GM12878 (cell line): ENCODE results near the gene PELI2.

ENCODE experiments used
- ATF7 ChIP-seq: fragments of 450-650 bp; IDR thresholded peaks from 2 replicates; pipeline ENCODE4 v1.6.1; 2016; ENCODE audit warnings: low read depth, mild to moderate bottlenecking
- CBX5 ChIP-seq: sonication (generic); IDR thresholded peaks from 2 replicates; pipeline ENCODE4 v1.6.1; 2016; ENCODE audit warnings: low read depth, moderate library complexity, mild to moderate bottlenecking, inconsistent platforms
- CHD1 ChIP-seq: IDR thresholded peaks from 2 replicates; pipeline ENCODE4 v1.6.1; 2012; ENCODE audit warnings: low read depth, low read length, improper control_type of control experiment
- EP300 ChIP-seq, 2 experiments: fragments of 150-350 bp in 1 of 2; IDR thresholded peaks; 2 replicates each; pipeline ENCODE4 v1.6.1; 2011 to 2012; ENCODE audit warnings: low read depth in 2 of 2, low read length in 2 of 2, borderline replicate concordance in 1 of 2, improper control_type of control experiment in 1 of 2, inconsistent platforms in 1 of 2; ENCODE audit not compliant: control insufficient read depth in 1 of 2
- NR2F1 ChIP-seq: fragments of 450-650 bp; conservative IDR thresholded peaks from 2 replicates; pipeline ENCODE4 v1.6.1; 2017; ENCODE audit warnings: mild to moderate bottlenecking
- POLR2A ChIP-seq: IDR thresholded peaks from 2 replicates; pipeline ENCODE4 v1.6.1; 2011; ENCODE audit warnings: low read depth, mild to moderate bottlenecking, low read length
- RFX5 ChIP-seq: IDR thresholded peaks from 2 replicates; pipeline ENCODE4 v1.6.1; 2011; ENCODE audit warnings: low read depth, low read length, improper control_type of control experiment
- SRF ChIP-seq, 2 experiments: IDR thresholded peaks; 2 replicates each; pipeline ENCODE4 v1.6.1; 2011; ENCODE audit warnings: low read depth in 2 of 2, low read length in 2 of 2, mild to moderate bottlenecking in 1 of 2, moderate library complexity in 1 of 2
- ZNF274 ChIP-seq: IDR thresholded peaks from one replicate; pipeline ENCODE4 v1.8.0; 2011; ENCODE audit not compliant: insufficient read length, insufficient read depth
- ZZZ3 ChIP-seq: IDR thresholded peaks from 2 replicates; pipeline ENCODE4 v1.6.1; 2011; ENCODE audit warnings: low read depth; ENCODE audit not compliant: control insufficient read depth, insufficient read length
- TF ChIP-seq, protein P1 (sequence below), 3 experiments: IDR thresholded peaks in 2 of 3; conservative IDR thresholded peaks in 1 of 3; 2 replicates each; pipeline ENCODE4 v1.5.1; 2011; ENCODE audit warnings: low read depth in 3 of 3, low read length in 3 of 3, mild to moderate bottlenecking in 3 of 3, control low read depth in 2 of 3, moderate library complexity in 2 of 3, inconsistent platforms in 1 of 3, mixed read lengths in 1 of 3; ENCODE audit not compliant: control insufficient read depth in 2 of 3, insufficient read depth in 1 of 3; ENCODE audit errors: extremely low read depth in 1 of 3
- TF ChIP-seq, protein P2 (sequence below): IDR thresholded peaks from 2 replicates; pipeline ENCODE4 v1.6.1; 2011; ENCODE audit warnings: borderline replicate concordance, low read depth, mild to moderate bottlenecking, moderate library complexity, mixed read lengths, low read length; ENCODE audit not compliant: insufficient read depth; ENCODE audit errors: extremely low read length

DNA sequence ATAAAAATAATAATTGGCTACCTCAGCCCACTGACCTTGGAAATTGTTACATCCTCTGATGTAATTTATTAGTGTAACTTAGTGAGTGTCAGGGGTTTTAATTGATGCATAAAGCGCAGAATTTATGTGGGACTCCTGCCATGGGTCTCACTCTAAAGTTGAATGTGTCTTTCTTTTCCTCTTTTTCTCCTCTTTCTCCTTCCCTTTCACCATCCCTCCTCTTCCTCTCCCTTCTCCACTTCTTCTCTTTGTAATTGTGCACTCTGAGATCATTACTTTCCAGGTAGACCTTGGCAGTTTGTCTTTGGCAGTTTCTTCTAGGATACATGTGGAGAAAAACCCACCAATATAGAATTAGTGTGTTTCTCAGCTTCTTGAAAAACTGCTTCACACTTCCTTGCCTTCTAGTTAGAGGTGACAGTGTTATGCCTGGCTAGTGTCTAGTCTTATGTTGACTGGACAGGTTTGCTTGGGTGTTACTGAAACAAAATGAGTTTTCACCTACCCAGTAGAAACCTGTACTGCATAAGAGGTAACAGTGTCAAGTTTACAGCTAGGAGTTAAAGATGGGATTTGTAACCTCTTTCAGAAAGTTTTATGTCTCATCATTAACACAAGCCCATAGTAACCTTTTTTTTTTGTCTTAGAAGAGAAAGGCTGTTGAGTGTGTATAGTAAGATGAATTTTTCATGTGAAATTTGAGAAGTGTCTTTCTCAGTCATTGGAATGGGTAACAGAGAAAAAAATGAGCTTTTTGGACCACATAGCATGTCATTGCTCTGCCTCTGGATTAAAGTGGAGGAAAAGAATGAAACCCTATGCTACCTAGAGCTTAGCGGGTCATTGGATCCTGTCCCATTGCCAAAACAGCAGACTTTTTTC, 18.6 kb downstream of the PELI2 start:
- no peak for TF ChIP-seq ZZZ3
- TF ChIP-seq, protein P1, sequence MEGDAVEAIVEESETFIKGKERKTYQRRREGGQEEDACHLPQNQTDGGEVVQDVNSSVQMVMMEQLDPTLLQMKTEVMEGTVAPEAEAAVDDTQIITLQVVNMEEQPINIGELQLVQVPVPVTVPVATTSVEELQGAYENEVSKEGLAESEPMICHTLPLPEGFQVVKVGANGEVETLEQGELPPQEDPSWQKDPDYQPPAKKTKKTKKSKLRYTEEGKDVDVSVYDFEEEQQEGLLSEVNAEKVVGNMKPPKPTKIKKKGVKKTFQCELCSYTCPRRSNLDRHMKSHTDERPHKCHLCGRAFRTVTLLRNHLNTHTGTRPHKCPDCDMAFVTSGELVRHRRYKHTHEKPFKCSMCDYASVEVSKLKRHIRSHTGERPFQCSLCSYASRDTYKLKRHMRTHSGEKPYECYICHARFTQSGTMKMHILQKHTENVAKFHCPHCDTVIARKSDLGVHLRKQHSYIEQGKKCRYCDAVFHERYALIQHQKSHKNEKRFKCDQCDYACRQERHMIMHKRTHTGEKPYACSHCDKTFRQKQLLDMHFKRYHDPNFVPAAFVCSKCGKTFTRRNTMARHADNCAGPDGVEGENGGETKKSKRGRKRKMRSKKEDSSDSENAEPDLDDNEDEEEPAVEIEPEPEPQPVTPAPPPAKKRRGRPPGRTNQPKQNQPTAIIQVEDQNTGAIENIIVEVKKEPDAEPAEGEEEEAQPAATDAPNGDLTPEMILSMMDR (IDR thresholded peaks at IDR 0.05 in 2 of 3, conservative IDR thresholded peaks at IDR 0.05 in 1 of 3; ENCODE audit: control insufficient read depth in 2 of 3, extremely low read depth in 1 of 3, insufficient read depth in 1 of 3, low read depth in 3 of 3, low read length in 3 of 3), result no peak
- TF ChIP-seq, protein P2, sequence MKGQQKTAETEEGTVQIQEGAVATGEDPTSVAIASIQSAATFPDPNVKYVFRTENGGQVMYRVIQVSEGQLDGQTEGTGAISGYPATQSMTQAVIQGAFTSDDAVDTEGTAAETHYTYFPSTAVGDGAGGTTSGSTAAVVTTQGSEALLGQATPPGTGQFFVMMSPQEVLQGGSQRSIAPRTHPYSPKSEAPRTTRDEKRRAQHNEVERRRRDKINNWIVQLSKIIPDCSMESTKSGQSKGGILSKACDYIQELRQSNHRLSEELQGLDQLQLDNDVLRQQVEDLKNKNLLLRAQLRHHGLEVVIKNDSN, result no peak
- no peak for TF ChIP-seq ZNF274
- no peak for TF ChIP-seq EP300 (IDR thresholded peaks at IDR 0.05; ENCODE audit: borderline replicate concordance in 1 of 2, control insufficient read depth in 1 of 2, low read depth in 2 of 2, low read length in 2 of 2)
- no peak for TF ChIP-seq SRF (IDR thresholded peaks at IDR 0.05; ENCODE audit: low read depth in 2 of 2, low read length in 2 of 2)
- no peak for TF ChIP-seq CBX5
- TF ChIP-seq RFX5, result no peak
- TF ChIP-seq POLR2A, result no peak
- no peak for TF ChIP-seq CHD1
- TF ChIP-seq ATF7, result no peak
- TF ChIP-seq NR2F1, result no peak
